B cell (primary cell): ENCODE measurements around the gene BAG2. TPM values are rescaled to one million over a fixed set of nuclear protein-coding genes. Genes with fewer than 3 reads are reported as not detected.

Experiments
- ATAC-seq: fragments of 200-7000 bp; cut with Tn5 transposase; one replicate; pipeline ENCODE4 v1.10.0; 2021; ENCODE audit warnings: low read depth, mild to moderate bottlenecking, moderate number of reproducible peaks, moderate library complexity
- CTCF ChIA-PET: fragments of 350-600 bp; sonication (Branson Sonifier 250); formaldehyde crosslinking; loops from one replicate; lab custom pipeline; 2021; ENCODE audit warnings: antibody characterized with exemption, inconsistent platforms; lab: Charles Lee
- POLR2A ChIA-PET: fragments of 350-600 bp; sonication (Branson Sonifier 250); formaldehyde crosslinking; loops from one replicate; lab custom pipeline; 2021; ENCODE audit warnings: antibody characterized with exemption; lab: Charles Lee
- DNase-seq: peaks from one replicate; pipeline ENCODE4 v3.0.0; 2013
- H2AFZ ChIP-seq: 2 replicates; pipeline ENCODE4 v1.6.1; 2012; ENCODE audit warnings: mild to moderate bottlenecking, low read depth, low read length; ENCODE audit not compliant: insufficient read depth, poor library complexity, severe bottlenecking
- H3K27ac ChIP-seq, 2 donors: 1 replicate in 1 of 2; 2 replicates in 1 of 2; pipeline ENCODE4 v1.5.1; 2012 to 2013; ENCODE audit warnings: low read length in 2 of 2, mild to moderate bottlenecking in 2 of 2, moderate library complexity in 1 of 2
- H3K27me3 ChIP-seq, 4 experiments: fragments of 200-600 bp in 1 of 4; sonication (generic) in 1 of 4; replicated peaks in 1 of 4; 1 replicate in 2 of 4; 2 replicates in 2 of 4; pipeline versions ENCODE4 v1.6.1 to v1.7.0; 2013 to 2016; ENCODE audit warnings: low read length in 3 of 4, mild to moderate bottlenecking in 2 of 4, mixed read lengths in 1 of 4, moderate library complexity in 1 of 4; ENCODE audit not compliant: insufficient read depth in 4 of 4, control insufficient read depth in 3 of 4; ENCODE audit errors: control extremely low read depth in 1 of 4
- H3K36me3 ChIP-seq, 2 experiments: replicated peaks in 1 of 2; 1 replicate in 1 of 2; 2 replicates in 1 of 2; pipeline versions ENCODE4 v1.6.1 to v1.7.1; 2013; ENCODE audit warnings: low read length in 1 of 2; ENCODE audit not compliant: insufficient read depth in 2 of 2, control insufficient read depth in 1 of 2; ENCODE audit errors: control extremely low read depth in 1 of 2, extremely low read depth in 1 of 2
- H3K4me1 ChIP-seq, 2 donors: fragments of 200-600 bp in 1 of 2; sonication (generic) in 1 of 2; 1 replicate in 1 of 2; 2 replicates in 1 of 2; pipeline versions ENCODE4 v1.5.1 to v1.6.1; 2013 to 2017; ENCODE audit warnings: low read length in 2 of 2; ENCODE audit not compliant: control insufficient read depth in 2 of 2, insufficient read depth in 2 of 2
- H3K4me2 ChIP-seq: replicated peaks from 2 replicates; pipeline ENCODE3; 2012; ENCODE audit warnings: mild to moderate bottlenecking, low read depth, low read length; ENCODE audit not compliant: poor library complexity, severe bottlenecking
- H3K4me3 ChIP-seq, 5 experiments: fragments of 200-600 bp in 1 of 5; sonication (generic) in 1 of 5; 1 replicate in 3 of 5; 2 replicates in 2 of 5; pipeline versions ENCODE4 v1.5.1 to v1.7.0; 2011 to 2016; ENCODE audit warnings: low read length in 4 of 5, mild to moderate bottlenecking in 4 of 5, low read depth in 2 of 5, control low read depth in 1 of 5, moderate library complexity in 1 of 5; ENCODE audit not compliant: insufficient read depth in 1 of 5; ENCODE audit errors: control extremely low read depth in 1 of 5, extremely low read depth in 1 of 5
- H3K79me2 ChIP-seq: fragments of 200-600 bp; sonication (generic); one replicate; pipeline ENCODE4 v1.6.0; 2016; ENCODE audit warnings: low read length; ENCODE audit not compliant: control insufficient read depth, insufficient read depth
- H3K9ac ChIP-seq: fragments of 200-600 bp; sonication (generic); 2 replicates; pipeline ENCODE4 v1.6.1; 2017; ENCODE audit warnings: mild to moderate bottlenecking, low read length, moderate library complexity
- H3K9me3 ChIP-seq, 3 donors: one replicate each; pipeline versions ENCODE4 v1.6.1 to v1.7.1; 2013; ENCODE audit warnings: low read length in 2 of 3; ENCODE audit not compliant: control insufficient read depth in 2 of 3, insufficient read depth in 1 of 3; ENCODE audit errors: control extremely low read depth in 1 of 3
- H4K20me1 ChIP-seq: 2 replicates; pipeline ENCODE4 v1.6.0; 2012; ENCODE audit warnings: mild to moderate bottlenecking, low read length; ENCODE audit not compliant: insufficient read depth, control insufficient read depth, poor library complexity, severe bottlenecking
- H3K27ac Mint-ChIP-seq: one replicate; pipeline ENCODE4 v1.8.0; 2021; ENCODE audit warnings: mixed read lengths
- H3K27me3 Mint-ChIP-seq: one replicate; pipeline ENCODE4 v1.8.0; 2021; ENCODE audit warnings: mixed read lengths
- H3K4me1 Mint-ChIP-seq: one replicate; pipeline ENCODE4 v1.8.0; 2021; ENCODE audit warnings: mixed read lengths
- H3K4me3 Mint-ChIP-seq: one replicate; pipeline ENCODE4 v1.8.0; 2021; ENCODE audit warnings: mixed read lengths
- H3K9me3 Mint-ChIP-seq: one replicate; pipeline ENCODE4 v1.8.0; 2022; ENCODE audit warnings: mixed read lengths; ENCODE audit not compliant: insufficient read depth
- EZH2 ChIP-seq: IDR thresholded peaks from 2 replicates; pipeline ENCODE4 v1.6.1; 2012; ENCODE audit warnings: borderline replicate concordance, low read depth, mild to moderate bottlenecking, moderate library complexity, low read length; ENCODE audit not compliant: insufficient read depth, poor library complexity, severe bottlenecking
- WGBS: methylation state at CpG from one replicate; pipeline ENCODE4 v1.1.5; 2013; ENCODE audit warnings: missing lambda C conversion rate; ENCODE audit not compliant: insufficient coverage; 5-methylcytosine and 5-hydroxymethylcytosine counted together
- intact Hi-C: fragments of 100-400 bp; cut with micrococcal nuclease; formaldehyde crosslinking; loops from one replicate; pipeline ENCODE4 v1.10.0; 2022
- polyA plus RNA-seq: library from polyadenylated mRNA; depleted of rRNA; stranded (reverse); fragments of >200 nt; gene quantifications from 2 replicates; pipeline ENCODE4 v1.2.3, GENCODE V29; 2012
- total RNA-seq, 2 donors: library from RNA; stranded (reverse); fragments of 120-200 nt in 1 of 2; gene quantifications; 1 replicate in 1 of 2; 2 replicates in 1 of 2; pipeline versions ENCODE4 v1.2.3 to v1.2.4, GENCODE V29; 2013 to 2022
- TF ChIP-seq, protein P1 (sequence below): fragments of 200-600 bp; IDR thresholded peaks from one replicate; pipeline ENCODE4 v1.8.0; 2022; ENCODE audit warnings: antibody characterized with exemption, mild to moderate bottlenecking

The BAG2 gene
- total and polyA plus RNA-seq, 2 donors (not counting 1 experiment from before 2014, with no cell fraction given) = 1.5 to 4.7 TPM

DNA sequence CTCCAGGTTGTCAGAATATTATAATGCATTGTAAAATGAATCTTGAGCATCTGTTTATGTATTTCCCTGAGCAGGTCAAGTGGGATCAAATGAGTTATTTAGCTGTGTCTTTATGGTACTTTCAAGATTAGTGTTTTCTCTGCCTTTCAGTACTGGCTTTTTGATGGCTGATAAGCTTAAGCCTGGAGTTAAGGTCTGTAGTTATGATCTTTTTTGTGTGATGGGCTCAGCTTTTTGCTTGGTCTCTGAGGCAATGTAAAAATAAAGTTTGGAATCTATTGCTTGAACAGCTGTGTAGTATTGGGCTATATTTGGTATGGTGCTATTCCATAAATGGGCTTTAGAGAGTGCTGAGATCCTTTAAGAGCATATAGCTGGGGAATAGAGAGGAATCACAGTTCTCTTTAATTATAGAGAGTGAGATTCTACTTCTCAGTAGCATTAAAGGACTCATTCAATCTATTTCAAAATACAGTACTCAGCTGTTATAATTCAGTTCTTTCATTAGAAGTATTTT, 41.4 kb upstream of the BAG2 start:
- no peak overlapping the region for H3K4me3 ChIP-seq

DNA sequence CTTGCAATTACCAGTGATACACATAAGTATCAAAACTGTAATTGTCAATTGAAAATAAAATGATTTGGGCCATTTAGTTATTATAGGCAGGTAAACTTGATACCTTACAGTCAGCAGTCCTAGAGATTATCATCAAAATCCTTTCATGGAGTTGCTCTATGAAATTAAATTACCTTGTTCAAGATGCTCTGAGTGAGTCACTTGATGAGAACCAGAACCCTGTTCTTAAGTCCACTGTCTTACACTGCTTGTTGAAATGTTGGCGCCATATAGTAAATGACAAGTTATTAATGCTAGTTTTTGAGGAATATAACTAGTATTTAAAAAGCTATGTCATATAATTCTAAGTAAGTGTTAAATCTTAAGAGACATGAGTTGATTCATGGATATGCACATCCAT, 37.2 kb upstream of the BAG2 start:
- H3K36me3 ChIP-seq = peaks cover 0 to 37% of the 10 kb centered on the region in 2 experiments
- no peak overlapping the region for H3K27ac ChIP-seq
- no peaks in the 10 kb centered on the region for H3K9me3 ChIP-seq
- no peak overlapping the region for H3K9ac ChIP-seq
- H3K4me2 ChIP-seq = no peak overlapping the region
- DNase-seq = no peak
- no CpG with 5 or more reads among the region's 1 CpG for WGBS
- TF ChIP-seq EZH2 = no peak
- TF ChIP-seq, protein P1, sequence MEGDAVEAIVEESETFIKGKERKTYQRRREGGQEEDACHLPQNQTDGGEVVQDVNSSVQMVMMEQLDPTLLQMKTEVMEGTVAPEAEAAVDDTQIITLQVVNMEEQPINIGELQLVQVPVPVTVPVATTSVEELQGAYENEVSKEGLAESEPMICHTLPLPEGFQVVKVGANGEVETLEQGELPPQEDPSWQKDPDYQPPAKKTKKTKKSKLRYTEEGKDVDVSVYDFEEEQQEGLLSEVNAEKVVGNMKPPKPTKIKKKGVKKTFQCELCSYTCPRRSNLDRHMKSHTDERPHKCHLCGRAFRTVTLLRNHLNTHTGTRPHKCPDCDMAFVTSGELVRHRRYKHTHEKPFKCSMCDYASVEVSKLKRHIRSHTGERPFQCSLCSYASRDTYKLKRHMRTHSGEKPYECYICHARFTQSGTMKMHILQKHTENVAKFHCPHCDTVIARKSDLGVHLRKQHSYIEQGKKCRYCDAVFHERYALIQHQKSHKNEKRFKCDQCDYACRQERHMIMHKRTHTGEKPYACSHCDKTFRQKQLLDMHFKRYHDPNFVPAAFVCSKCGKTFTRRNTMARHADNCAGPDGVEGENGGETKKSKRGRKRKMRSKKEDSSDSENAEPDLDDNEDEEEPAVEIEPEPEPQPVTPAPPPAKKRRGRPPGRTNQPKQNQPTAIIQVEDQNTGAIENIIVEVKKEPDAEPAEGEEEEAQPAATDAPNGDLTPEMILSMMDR = no peak
- no peak overlapping the region for H3K4me3 ChIP-seq
- ATAC-seq = no peak
- no peaks in the 10 kb centered on the region for H3K9me3 Mint-ChIP-seq
- H3K79me2 ChIP-seq = no peaks in the 10 kb centered on the region
- H3K27me3 Mint-ChIP-seq = no peaks in the 10 kb centered on the region
- no peaks in the 10 kb centered on the region for H4K20me1 ChIP-seq
- H3K4me1 Mint-ChIP-seq = no peaks in the 10 kb centered on the region
- ChIA-PET CTCF (no interaction called here), POLR2A (no interaction called here)
- intact Hi-C loops = no loop called here
- H3K27me3 ChIP-seq = no peaks in the 10 kb centered on the region
- no peaks in the 10 kb centered on the region for H3K4me1 ChIP-seq
- no peak overlapping the region for H3K27ac Mint-ChIP-seq
- no peak overlapping the region for H3K4me3 Mint-ChIP-seq
- H2AFZ ChIP-seq = no peak overlapping the region

More for the DNA sequence above, 41.4 kb upstream of the BAG2 start:
- Histone ChIP-seq H3K36me3 (peaks cover 7 to 28% of the 10 kb centered on the region in 2 experiments), H3K9me3 (no peaks in the 10 kb centered on the region), H3K4me1 (no peaks in the 10 kb centered on the region), H3K4me2 (no peak overlapping the region), H2AFZ (no peak overlapping the region), H3K27ac (no peak overlapping the region), H3K9ac (no peak overlapping the region), H3K79me2 (no peaks in the 10 kb centered on the region), H3K27me3 (no peaks in the 10 kb centered on the region), H4K20me1 (peaks cover 4% of the 10 kb centered on the region)
- H3K9me3 Mint-ChIP-seq = no peaks in the 10 kb centered on the region
- TF ChIP-seq, protein P1 = no peak
- TF ChIP-seq EZH2 = no peak
- H3K27me3 Mint-ChIP-seq = no peaks in the 10 kb centered on the region
- no peak overlapping the region for H3K4me3 Mint-ChIP-seq
- ChIA-PET POLR2A (no interaction called here), CTCF (interaction anchor here (0.9 kb wide), 1 partner anchor 226 kb away, joined by 4 read pairs; no protein-coding TSS in a partner anchor)
- ATAC-seq (no peak), DNase-seq (no peak)
- intact Hi-C loops = no loop called here
- peaks cover 2% of the 10 kb centered on the region for H3K4me1 Mint-ChIP-seq
- no peak overlapping the region for H3K27ac Mint-ChIP-seq
